GM15510 (cell line): ENCODE measurements around the gene CNOT6.
A peak's percentile ranks its signal among the peaks of the same experiment; 100 is the strongest.

Experiments
- POLR2A ChIP-seq: IDR thresholded peaks from 3 replicates; pipeline ENCODE4 v1.6.1; 2011; ENCODE audit warnings: borderline replicate concordance; ENCODE audit not compliant: insufficient read length; ENCODE audit errors: extremely low read depth

CNOT6 gene

DNA sequence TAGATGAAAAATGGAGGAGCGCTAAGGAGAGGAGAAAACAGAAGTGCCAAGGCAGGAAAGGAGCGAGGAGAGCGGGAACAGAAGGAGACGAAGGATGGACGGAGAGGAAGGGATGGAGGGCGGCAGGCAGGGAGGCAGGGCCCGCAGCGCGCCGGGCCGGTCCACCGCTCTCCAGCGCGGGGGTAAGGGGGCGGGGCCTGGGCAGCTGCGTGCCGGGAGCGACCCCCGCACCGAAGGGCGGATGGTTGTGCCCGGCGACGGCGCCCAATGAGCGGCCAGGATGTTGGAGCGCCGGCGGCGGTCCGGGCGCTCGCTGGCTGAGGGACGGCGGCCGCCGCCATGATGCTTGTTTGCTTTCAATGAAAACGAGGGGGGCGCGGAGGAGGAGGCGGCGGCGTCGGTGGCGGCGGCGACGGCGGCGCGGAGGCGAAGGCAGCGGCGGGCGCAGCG is at the start of gene CNOT6:
CNOT6 (plus strand) TSS at position 320 of the 450 bp plus-strand sequence. CDS start 34,898 bp downstream, outside the sequence.
- peak; percentile 72 for TF ChIP-seq POLR2A

DNA sequence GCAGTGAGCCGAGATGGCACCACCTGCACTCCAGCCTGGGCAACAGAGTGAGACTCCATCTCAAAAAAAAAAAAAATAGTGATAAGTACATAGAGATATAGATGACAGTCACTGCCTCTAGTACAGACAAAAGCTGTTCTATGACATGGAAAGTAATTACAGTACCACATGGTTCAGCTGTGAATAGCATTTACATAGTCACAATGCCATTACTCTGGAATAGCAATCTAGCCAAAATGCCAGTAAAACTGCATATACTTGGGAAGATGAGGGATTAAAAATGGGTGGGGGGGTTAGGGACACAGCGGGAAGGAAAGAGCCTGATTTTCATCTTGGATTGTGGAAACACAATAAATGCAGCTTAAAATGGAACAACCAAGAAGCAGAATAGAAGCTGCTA is 39.4 kb upstream of the CNOT6 start:
- TF ChIP-seq POLR2A, result no peak

DNA sequence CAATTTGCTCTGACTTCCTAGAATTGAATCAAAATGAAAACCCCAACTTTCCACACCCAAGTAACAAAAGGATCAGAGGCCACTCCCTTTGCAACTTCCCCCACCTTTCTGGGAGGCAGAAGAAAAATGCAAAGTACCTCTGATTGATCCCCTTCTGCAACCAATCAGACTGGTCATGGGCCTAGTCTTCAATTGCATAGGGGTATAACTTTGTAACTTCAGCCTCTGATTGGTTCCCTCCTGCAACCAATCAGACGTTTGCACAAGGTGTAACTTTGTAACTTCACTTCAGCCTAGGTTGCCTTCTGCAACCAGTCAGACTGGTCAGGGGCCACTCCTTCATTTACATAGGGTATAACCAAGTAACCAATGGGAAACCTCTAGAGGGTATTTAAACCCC is 38.3 kb upstream of the CNOT6 start:
- TF ChIP-seq POLR2A, result no peak

DNA sequence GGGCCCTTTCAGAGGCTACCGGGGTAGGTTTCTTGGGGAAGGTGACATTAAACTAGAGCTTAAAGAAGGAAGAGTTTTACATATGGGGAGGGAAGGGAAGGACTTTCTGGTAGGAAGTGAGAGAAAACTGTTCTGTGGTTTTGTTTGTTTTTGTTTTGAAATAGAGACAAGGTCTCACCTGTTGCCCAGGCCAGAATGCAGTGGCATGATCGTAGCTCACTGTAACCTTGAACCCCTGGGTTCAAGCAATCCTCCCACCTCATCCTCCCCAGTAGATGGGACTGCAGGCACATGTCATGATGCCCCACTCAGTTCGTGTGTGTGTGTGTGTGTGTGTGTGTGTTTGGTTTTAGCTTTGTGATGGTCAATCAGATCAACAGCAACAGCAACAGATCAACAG is 37.4 kb upstream of the CNOT6 start:
- no peak for TF ChIP-seq POLR2A

DNA sequence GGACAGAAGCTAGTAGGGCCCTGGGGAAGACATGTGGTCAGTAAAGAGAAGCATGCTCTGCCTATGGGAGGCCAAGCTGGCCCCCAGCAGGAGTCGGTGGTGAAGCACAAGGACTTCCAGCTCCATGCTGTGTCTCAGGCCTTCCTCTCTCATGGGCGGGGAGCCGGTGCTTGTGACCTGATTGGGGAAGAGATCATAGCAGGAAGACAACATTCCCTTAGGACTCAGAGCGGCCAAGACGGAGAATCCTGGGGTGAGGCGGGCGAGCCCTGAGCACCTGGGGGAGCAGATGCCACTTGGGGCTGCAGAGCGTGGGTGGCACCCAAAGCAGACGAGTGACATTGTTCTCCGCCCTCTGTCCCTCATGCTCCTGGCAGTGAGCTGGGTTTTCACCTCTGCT is 33.3 kb upstream of the CNOT6 start:
- TF ChIP-seq POLR2A, result no peak

DNA sequence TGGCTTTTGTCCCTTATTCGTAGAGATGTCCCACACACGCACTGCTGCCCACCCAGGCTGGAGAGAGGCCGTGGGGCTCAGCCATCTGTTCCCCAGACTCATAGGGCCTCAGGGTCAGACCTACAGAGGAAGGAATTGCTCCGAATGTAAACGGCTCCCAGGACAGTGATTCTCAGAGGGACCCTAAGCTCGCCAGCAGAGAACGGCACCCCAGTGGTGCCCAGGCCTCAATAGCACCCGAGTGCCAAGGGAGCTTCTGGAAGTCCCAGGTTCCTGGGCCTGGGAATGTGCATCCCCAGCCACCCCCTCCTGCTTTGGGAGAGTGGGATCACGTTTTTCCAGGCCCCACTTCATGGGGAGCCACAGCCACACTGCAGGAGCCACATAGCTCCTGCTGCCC is 32.9 kb upstream of the CNOT6 start:
- no peak for TF ChIP-seq POLR2A

DNA sequence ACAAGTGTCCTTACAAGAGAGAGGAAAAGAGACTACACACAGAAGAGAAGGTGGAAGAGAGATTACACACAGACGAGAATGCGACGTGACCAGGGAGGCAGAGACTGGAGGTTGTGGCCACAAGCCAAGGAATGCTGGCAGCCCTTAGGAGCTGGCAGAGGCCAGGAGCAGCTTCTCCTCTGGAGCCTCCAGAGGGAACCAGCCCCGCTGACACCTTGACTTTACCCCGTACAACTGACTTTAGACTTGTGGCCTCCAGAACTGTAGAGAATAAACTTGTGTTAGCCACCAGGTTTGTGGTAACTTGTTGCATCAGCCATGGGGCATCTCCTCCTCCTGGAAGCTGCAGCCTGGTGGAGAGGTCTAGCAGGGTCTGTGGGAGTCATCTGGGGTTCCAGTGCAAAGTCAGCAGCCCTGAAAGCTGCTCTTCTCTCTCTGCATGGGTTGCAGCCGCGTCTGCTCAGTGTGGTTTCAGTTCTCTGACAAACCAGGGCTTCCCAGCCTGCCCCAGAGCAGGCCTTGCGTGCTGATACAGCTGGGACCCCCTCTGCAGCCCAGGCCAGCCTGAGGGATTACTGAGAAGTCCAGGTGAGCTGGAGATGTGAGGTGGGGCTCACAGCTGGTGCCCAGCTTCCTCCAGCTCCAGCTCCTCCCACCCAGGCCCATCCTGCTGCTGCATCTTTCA is 30.8 kb upstream of the CNOT6 start:
- no peak for TF ChIP-seq POLR2A

DNA sequence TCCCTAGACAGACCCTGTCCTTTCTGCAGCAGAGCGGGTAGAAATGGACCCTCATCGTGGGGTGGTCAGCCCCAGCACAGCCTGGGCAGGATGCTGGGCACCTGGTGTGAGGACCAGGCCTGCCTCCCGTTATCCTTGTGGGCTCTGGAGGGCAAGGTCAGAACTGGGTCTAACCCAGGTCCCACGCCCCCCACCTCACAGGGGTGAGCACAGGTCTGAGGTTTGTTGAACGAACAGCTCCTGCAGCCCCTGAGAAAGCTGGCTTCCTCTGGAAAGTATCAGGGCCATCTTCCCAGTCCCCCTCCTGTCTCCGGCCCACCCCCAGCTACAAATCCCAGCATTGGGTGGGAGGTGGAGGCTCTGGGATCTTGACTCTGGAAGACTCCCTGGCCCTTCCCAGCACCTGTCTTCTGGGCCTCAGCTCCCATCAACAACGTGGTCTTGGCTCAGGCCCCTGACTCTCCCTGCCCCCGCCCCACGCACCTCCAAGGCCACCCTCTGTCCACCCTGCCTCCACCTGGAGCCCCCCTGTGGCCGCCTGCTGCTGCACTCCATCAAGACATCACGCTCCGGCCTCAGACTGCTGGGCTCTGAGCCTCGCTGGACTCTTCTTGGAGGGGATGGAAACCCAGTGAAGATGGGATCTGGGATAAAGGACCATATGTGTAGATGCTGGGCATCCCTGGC is 30.1 kb upstream of the CNOT6 start:
- no peak for TF ChIP-seq POLR2A

DNA sequence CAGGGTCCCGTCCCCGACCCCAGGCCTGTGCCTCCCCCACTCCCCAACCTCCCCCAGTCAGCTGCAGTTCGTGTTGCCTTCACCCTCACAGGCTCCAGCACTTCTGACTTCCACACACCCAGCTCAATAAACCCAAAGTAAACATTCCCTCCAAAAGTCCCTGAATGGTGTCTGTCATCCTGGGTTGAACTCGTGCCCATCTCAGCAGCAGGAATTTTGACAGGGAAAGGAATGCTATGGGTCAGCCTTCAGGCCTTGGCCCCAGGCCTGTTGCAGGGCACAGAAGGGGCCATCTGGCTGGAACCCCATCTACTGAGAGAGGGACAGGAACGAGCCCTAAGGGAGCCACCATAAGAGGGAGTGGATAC is 29.6 kb upstream of the CNOT6 start:
- no peak for TF ChIP-seq POLR2A

DNA sequence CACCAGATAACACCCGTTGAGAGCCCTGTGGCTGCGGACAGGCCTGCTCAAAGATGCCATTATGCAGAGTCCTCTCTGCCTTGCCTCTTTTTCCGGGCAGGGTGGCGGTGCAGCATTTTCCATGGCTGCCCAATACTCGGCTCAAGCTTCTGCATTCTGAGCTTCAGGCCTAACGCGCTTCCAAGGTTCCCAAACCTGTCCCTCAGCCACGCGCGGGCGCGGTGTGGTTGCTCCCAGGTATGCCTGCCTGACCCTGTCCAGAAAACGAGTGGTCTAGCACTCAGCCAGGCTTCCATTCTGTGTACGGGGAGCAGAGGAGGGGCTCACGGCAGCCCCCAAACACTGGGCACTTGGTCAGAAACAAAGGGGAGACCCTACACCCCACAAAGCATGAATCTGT is 27.9 kb upstream of the CNOT6 start:
- no peak for TF ChIP-seq POLR2A

DNA sequence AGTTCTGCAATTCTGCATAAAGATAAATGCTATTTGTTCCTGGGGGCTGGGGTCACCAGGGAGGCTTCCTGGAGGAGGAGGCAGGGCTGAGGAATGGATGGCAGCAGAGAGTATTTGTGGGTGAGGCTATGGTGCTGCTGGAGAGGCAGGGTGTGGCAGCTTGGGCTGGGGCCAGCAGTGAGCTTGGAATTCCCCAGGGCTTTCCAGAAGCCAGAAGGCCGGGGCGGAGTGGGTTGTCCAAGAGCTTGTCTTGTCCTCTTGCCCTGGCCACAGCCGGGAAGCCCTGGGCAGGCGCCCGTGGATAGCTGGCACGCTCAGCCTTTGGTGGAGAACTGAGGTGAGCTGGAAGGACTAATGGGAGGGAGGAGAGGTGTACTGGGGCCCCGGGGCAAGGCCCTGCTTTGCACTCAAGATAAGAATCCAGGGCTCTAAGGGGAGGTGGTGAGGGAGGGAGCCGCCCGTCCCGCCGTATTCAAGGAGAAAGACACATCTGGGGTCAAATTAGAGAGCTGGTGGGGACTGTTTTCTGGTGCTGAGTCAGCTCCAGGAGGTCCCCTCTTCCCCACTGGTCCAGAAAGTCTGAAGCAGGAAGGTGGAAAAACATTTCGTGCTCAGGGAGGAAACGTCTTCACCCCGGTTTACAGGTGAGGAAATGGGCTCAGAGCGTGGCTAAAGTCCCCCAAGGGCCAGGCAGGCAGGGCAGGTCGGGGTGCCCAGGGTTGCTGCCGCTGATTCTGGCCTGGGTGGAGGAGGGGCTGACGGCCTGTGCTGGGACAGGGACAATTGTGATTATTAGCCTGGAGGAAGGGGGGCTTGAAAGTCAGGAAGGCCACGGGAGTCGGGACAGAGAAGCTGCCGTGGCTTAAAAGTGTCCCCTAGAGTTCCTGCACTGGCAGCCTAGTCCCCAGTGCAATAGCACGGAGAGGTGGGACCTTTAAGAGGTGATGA is 26.9 kb upstream of the CNOT6 start:
- TF ChIP-seq POLR2A, result no peak

DNA sequence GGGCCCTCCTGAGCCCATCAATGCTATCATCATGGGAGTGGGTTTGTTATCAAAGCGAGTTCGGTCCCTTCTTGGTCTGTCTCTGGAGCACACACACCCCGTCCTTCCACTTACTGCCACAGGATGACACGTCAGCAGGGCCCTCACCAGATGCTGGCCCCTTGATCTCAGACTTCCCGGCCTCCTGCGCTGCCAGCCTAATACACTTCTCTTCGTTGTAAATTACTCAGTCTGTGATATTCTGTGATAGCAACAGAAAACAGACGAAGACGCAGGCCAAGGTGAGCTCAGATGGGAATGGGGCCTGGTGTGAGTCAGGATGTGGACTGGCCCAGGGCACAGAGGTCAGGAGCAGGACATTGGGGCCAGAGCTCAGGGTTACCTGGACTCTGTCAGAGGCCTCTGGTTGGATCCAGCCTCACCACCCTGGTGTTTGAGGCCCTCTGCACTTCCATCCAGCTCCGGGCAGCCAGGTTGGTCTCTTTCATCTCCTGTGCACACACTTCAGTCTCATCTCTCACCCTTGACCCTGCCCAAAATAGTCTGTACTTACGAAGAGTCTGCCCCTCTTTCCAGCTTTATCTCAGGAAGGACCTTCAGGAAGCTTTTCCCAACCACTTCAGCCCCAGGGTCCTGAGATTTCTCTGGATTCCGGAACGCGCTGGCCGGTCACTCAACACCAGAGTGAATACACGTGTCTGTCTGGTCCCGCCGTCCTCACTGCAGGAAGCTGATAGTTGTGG is 26.0 kb upstream of the CNOT6 start:
- no peak for TF ChIP-seq POLR2A

DNA sequence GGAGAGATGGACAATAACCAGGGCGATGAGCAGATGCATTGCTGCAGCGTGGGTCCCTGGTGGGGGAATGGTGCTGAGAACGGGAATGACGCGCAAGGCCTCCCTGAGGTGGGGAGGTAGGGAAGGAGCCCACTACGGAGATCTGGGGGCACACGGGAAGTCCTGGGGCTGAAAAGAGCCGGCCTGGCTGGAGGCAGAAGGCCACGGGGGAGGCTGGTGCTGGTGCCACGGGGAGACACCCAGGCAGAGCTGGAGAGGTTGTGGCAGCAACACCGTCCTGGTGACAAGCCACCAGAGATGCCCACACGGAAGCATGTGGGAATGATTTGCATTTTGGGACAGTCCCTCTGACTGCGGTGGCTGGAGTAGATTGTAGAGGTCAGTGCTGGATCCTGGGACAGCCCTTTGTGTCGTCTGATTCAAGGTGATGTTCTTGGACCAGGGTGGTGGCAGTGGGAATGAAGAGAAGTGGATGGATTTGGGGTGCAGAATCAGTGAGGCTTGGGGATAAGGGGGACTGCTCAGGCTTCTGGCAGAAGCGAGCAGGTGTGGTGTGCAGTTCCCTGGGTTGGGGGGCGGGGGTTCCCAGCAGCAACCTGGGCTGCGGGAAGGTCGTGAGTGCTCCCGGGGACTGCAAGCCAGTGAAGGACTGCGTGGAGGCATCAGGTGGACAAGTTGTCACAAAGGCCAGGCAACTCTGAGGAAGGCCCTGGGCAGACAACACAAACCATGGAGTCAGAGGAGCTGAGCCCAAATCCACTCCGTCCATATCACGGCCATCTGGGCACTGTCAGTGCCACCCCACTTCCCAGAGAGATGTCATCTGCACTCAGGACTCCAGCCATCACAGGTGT is 25.2 kb upstream of the CNOT6 start:
- no peak for TF ChIP-seq POLR2A

DNA sequence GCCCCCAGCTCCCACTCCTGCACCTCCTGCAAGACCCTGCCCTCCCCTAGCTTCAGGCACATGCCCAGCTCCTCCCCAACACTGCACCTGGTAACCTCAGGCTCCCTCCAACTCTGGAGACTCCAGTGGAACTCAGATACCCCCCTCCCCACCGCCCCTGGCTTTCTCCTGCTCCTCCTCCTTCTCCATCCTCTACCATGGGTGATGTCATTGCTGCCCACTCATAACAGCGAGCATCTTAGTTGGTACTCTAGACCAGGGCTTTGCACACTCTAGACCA is 24.7 kb upstream of the CNOT6 start:
- no peak for TF ChIP-seq POLR2A

DNA sequence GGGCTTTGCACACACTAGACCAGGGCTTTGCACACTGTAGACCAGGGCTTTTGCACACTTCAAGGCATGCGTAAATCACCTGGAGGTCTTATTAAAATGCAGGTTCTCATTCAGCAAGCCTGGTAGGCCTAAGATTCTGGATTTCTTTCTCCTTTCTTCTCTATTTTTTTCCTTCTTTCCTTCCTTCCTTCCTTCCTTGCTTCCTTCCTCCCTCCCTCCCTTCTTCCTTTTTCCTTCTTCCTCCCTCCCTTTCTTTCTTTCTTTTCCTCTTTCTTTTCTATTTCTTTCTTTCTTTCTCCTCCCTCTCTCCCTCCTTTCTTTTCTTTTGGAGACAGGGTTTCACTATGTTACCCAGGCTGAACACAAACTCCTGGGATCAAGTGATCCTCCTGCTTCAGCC is 24.3 kb upstream of the CNOT6 start:
- no peak for TF ChIP-seq POLR2A

DNA sequence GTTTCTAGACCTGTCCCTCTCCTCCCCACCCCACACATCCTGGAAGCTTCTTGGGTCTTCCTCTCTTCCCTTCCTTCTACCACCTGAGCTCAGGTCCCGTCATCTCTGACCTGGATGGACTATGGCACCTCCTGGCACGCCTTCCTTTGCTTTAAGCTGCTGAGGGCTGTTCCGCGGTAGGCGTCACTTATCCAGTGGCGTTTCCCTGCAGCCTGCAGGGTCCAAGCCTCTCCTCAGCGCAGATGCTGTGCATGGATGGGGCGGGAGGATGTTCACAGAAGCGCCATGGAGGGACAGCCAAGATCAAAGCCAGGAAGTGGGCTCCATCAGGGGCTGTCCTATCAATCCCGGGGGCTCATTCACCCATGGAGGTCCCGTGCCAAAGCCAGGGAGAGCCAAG is 23.8 kb upstream of the CNOT6 start:
- no peak for TF ChIP-seq POLR2A
